Mesendoderm (in vitro differentiated cells): Measurements from ENCODE around the gene MAPK14.

ENCODE experiments used
- DNase-seq: peaks from one replicate; pipeline ENCODE4 v3.0.0; 2013
- H2AK5ac ChIP-seq: 2 replicates; pipeline ENCODE4 v1.6.1; 2013; ENCODE audit warnings: low read length, inconsistent platforms
- H2BK120ac ChIP-seq: 2 replicates; pipeline ENCODE4 v1.6.1; 2013; ENCODE audit warnings: low read depth, mild to moderate bottlenecking, low read length, moderate library complexity, mixed read lengths
- H2BK15ac ChIP-seq: replicated peaks from 2 replicates; pipeline ENCODE4 v1.6.1; 2013; ENCODE audit warnings: low read depth, mild to moderate bottlenecking, moderate library complexity
- H2BK5ac ChIP-seq: 2 replicates; pipeline ENCODE4 v1.6.1; 2013; ENCODE audit warnings: low read length, inconsistent platforms
- H3K18ac ChIP-seq: 2 replicates; pipeline ENCODE4 v1.6.1; 2013; ENCODE audit warnings: mild to moderate bottlenecking, low read length, mixed read lengths
- H3K23ac ChIP-seq: one replicate; pipeline ENCODE4 v1.6.1; 2013; ENCODE audit warnings: low read length
- H3K27ac ChIP-seq: 2 replicates; pipeline ENCODE4 v1.5.1; 2013; ENCODE audit warnings: low read depth, mild to moderate bottlenecking, inconsistent platforms, low read length, moderate library complexity
- H3K27me3 ChIP-seq: 2 replicates; pipeline ENCODE4 v1.6.1; 2013; ENCODE audit warnings: low read length, control low read depth, mild to moderate bottlenecking, inconsistent platforms; ENCODE audit not compliant: insufficient read depth, poor library complexity
- H3K36me3 ChIP-seq: 2 replicates; pipeline ENCODE4 v1.6.1; 2013; ENCODE audit warnings: low read length, inconsistent platforms; ENCODE audit not compliant: control insufficient read depth, insufficient read depth
- H3K4ac ChIP-seq: one replicate; pipeline ENCODE4 v1.6.1; 2013; ENCODE audit warnings: low read depth, mild to moderate bottlenecking, low read length, moderate library complexity
- H3K4me1 ChIP-seq: 2 replicates; pipeline ENCODE4 v1.6.1; 2013; ENCODE audit warnings: low read depth, low read length, inconsistent platforms; ENCODE audit not compliant: control insufficient read depth
- H3K4me2 ChIP-seq: 2 replicates; pipeline ENCODE4 v1.6.1; 2013; ENCODE audit warnings: low read length
- H3K4me3 ChIP-seq: 2 replicates; pipeline ENCODE4 v1.5.1; 2013; ENCODE audit warnings: mild to moderate bottlenecking, low read length
- H3K56ac ChIP-seq: one replicate; pipeline ENCODE4 v1.6.1; 2013; ENCODE audit warnings: low read length
- H3K79me1 ChIP-seq: 2 replicates; pipeline ENCODE4 v1.6.1; 2013; ENCODE audit warnings: low read length, inconsistent platforms
- H3K79me2 ChIP-seq: 2 replicates; pipeline ENCODE4 v1.6.1; 2013; ENCODE audit warnings: mild to moderate bottlenecking, low read length; ENCODE audit not compliant: control insufficient read depth, insufficient read depth
- H3K9ac ChIP-seq: 2 replicates; pipeline ENCODE4 v1.6.1; 2013; ENCODE audit warnings: low read length, inconsistent platforms
- H4K5ac ChIP-seq: one replicate; pipeline ENCODE4 v1.6.1; 2013; ENCODE audit warnings: low read length
- H4K8ac ChIP-seq: one replicate; pipeline ENCODE4 v1.6.1; 2013; ENCODE audit warnings: low read depth, mild to moderate bottlenecking, control low read depth, low read length, moderate library complexity
- WGBS: extraction: QIAGEN DNeasy Blood & Tissue Kit; methylation state at CpG from one replicate; pipeline ENCODE4 v1.1.7; 2013; ENCODE audit warnings: low lambda C conversion rate, missing lambda C conversion rate; ENCODE audit not compliant: insufficient coverage; ENCODE audit errors: extremely low coverage; 5-methylcytosine and 5-hydroxymethylcytosine counted together

The MAPK14 gene

DNA sequence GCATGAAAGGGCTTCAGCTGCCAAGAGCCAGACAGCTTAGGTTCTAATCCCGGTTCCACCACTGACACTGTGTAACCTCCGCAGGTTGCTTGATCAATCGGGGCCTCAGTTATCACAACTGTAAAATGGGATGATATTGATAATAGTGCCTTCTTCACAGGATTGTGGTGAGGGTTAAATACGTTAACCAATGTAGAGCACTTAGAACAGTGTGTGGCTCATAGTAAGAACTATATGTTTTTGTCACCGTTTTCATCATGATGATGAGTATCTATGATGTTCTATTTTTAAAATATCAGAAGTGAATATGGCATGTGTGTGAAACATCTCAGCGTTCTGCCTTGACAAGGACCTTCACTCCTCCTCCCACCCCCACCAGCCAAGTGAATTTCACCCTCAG, 92.4 kb downstream of the MAPK14 start:
- H3K4ac ChIP-seq, result no peak overlapping the region
- H3K4me3 ChIP-seq, result no peak overlapping the region
- no peak overlapping the region for H3K9ac ChIP-seq
- H3K56ac ChIP-seq, result no peak overlapping the region
- H3K4me1 ChIP-seq, result peaks cover 4% of the 10 kb centered on the region
- H3K36me3 ChIP-seq, result no peaks in the 10 kb centered on the region
- no peak overlapping the region for H2BK15ac ChIP-seq
- H4K5ac ChIP-seq, result no peak overlapping the region
- no peak overlapping the region for H2BK5ac ChIP-seq
- WGBS, result no CpG with 5 or more reads among the region's 6 CpGs
- no peak overlapping the region for H3K23ac ChIP-seq
- no peak for DNase-seq
- H3K79me2 ChIP-seq, result no peaks in the 10 kb centered on the region
- H4K8ac ChIP-seq, result no peak overlapping the region
- H3K27me3 ChIP-seq, result no peaks in the 10 kb centered on the region
- H2BK120ac ChIP-seq, result no peak overlapping the region
- H3K4me2 ChIP-seq, result no peak overlapping the region
- H2AK5ac ChIP-seq, result no peak overlapping the region
- H3K27ac ChIP-seq, result no peak overlapping the region
- no peak overlapping the region for H3K18ac ChIP-seq
- H3K79me1 ChIP-seq, result no peaks in the 10 kb centered on the region

DNA sequence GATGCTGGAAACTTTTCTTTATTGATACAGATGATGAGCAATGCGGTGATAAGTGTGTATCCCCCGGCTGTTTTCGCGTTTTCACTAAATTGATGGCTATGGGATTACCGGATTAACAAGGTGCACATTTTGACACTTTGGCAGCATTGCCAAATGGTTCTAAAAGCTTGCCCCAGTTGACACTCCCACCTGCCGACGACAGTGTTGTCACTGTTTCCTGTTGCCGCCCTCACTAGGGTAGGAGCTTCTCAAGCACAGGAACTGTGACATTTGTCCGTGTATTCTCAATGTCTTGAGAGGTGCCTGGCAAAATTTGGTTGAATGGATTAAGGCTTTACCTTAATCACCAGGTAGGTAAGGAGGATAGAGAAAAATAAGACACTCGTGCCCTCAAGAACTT, 92.9 kb downstream of the MAPK14 start:
- peak; percentile 78 for DNase-seq
- Histone ChIP-seq H3K18ac (no peak overlapping the region), H3K4me2 (no peak overlapping the region), H3K4me1 (peaks cover 4% of the 10 kb centered on the region), H2BK5ac (no peak overlapping the region), H2BK120ac (no peak overlapping the region), H3K79me2 (no peaks in the 10 kb centered on the region), H3K23ac (no peak overlapping the region), H3K4me3 (no peak overlapping the region), H3K36me3 (no peaks in the 10 kb centered on the region), H2BK15ac (no peak overlapping the region), H4K8ac (no peak overlapping the region), H3K27ac (no peak overlapping the region), H2AK5ac (no peak overlapping the region), H4K5ac (no peak overlapping the region), H3K9ac (no peak overlapping the region), H3K4ac (no peak overlapping the region), H3K27me3 (no peaks in the 10 kb centered on the region), H3K79me1 (no peaks in the 10 kb centered on the region), H3K56ac (no peak overlapping the region)
- no CpG with 5 or more reads among the region's 10 CpGs for WGBS

DNA sequence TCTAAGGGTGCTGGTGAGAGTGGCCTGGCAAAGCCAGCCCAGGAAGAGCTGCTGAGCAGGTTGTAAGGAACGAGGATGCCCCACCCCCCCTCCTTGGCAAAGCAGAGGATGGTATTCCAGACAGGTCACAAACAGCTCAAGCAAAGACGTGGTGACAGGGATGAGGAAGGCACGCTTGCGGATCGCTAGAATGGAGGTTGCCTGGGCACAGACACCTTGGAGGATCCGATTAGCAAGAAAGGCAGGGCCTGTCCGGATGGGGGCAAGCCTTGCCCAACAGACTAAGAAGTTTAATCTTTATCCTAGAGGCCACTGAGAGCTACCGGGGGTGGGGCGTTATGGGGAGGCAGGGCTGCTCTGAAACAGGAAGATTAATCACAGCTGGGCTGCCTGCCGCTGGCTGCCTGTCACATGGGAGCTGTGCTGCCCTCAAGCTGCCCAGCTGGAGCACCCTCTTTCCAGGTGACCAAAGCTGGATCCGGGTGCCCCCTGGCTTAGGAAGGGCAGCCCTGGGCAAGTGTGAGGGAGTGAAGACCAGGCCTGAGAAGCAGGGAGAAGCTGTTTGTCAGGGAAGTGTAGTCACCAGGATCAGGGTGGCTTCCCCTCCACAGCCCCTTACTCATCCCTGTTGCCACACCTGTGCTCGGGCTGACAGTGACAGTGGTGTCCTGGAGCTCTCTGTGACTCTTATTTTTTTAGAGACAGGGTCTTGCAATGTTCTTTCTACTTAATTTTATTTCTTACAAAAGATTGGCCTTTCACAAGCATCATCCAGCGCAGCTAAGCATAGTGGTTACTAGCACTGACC, 93.6 kb downstream of the MAPK14 start:
- H4K8ac ChIP-seq, result no peak overlapping the region
- H3K79me1 ChIP-seq, result no peaks in the 10 kb centered on the region
- no peak overlapping the region for H2BK120ac ChIP-seq
- no peaks in the 10 kb centered on the region for H3K27me3 ChIP-seq
- H3K9ac ChIP-seq, result no peak overlapping the region
- DNase-seq, result peak; percentile 47
- H3K27ac ChIP-seq, result no peak overlapping the region
- WGBS, result no CpG with 5 or more reads among the region's 13 CpGs
- H2BK15ac ChIP-seq, result no peak overlapping the region
- H2BK5ac ChIP-seq, result no peak overlapping the region
- no peak overlapping the region for H3K4me3 ChIP-seq
- no peak overlapping the region for H4K5ac ChIP-seq
- peaks cover 4% of the 10 kb centered on the region for H3K4me1 ChIP-seq
- no peak overlapping the region for H2AK5ac ChIP-seq
- no peak overlapping the region for H3K23ac ChIP-seq
- no peaks in the 10 kb centered on the region for H3K79me2 ChIP-seq
- H3K36me3 ChIP-seq, result no peaks in the 10 kb centered on the region
- no peak overlapping the region for H3K4ac ChIP-seq
- H3K4me2 ChIP-seq, result no peak overlapping the region
- no peak overlapping the region for H3K18ac ChIP-seq
- no peak overlapping the region for H3K56ac ChIP-seq

DNA sequence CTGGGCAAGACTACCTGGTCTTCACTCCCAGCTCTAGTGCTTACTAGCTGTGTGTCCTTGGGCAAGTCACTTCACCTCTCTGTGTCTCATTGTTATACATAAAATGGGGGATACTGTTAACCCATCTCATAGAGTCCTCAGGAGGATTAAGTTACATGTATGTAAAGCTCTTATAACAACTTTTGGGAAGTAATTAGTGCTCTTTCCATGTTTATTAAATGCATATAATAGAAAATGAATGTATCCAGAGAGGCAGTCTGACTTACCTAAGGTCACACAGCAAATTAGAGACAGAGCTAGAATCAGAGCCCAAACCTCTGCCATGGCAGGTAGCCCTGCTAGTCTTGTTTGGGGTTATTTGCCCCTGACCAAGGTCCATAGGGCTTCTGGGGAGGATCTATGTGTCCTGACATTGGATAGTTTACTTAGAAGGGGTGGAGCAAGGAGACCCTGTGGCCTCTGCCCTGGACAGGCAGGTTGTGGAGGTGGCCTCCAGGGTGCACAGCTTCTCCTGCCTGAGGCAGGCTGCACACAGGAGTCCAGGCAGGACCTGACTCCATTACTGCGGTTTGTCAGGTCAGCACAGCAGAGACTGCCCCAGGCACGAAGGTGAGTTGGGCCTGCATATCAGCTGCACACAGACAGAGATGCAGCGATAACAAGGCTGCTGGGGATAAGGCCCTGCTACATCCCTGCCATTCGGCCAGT, 94.3 kb downstream of the MAPK14 start:
- H3K79me1 ChIP-seq, result no peaks in the 10 kb centered on the region
- H3K4me2 ChIP-seq, result no peak overlapping the region
- H4K8ac ChIP-seq, result no peak overlapping the region
- H3K79me2 ChIP-seq, result no peaks in the 10 kb centered on the region
- H3K23ac ChIP-seq, result no peak overlapping the region
- no peak for DNase-seq
- no peak overlapping the region for H2AK5ac ChIP-seq
- no peak overlapping the region for H4K5ac ChIP-seq
- H3K18ac ChIP-seq, result no peak overlapping the region
- no peak overlapping the region for H3K27ac ChIP-seq
- no peak overlapping the region for H2BK5ac ChIP-seq
- H3K56ac ChIP-seq, result no peak overlapping the region
- H3K27me3 ChIP-seq, result no peaks in the 10 kb centered on the region
- no peak overlapping the region for H3K4me3 ChIP-seq
- no peak overlapping the region for H3K4ac ChIP-seq
- no peak overlapping the region for H3K9ac ChIP-seq
- H2BK15ac ChIP-seq, result no peak overlapping the region
- no peaks in the 10 kb centered on the region for H3K36me3 ChIP-seq
- no peak overlapping the region for H2BK120ac ChIP-seq
- H3K4me1 ChIP-seq, result peaks cover 4% of the 10 kb centered on the region
- WGBS, result no CpG with 5 or more reads among the region's 4 CpGs

DNA sequence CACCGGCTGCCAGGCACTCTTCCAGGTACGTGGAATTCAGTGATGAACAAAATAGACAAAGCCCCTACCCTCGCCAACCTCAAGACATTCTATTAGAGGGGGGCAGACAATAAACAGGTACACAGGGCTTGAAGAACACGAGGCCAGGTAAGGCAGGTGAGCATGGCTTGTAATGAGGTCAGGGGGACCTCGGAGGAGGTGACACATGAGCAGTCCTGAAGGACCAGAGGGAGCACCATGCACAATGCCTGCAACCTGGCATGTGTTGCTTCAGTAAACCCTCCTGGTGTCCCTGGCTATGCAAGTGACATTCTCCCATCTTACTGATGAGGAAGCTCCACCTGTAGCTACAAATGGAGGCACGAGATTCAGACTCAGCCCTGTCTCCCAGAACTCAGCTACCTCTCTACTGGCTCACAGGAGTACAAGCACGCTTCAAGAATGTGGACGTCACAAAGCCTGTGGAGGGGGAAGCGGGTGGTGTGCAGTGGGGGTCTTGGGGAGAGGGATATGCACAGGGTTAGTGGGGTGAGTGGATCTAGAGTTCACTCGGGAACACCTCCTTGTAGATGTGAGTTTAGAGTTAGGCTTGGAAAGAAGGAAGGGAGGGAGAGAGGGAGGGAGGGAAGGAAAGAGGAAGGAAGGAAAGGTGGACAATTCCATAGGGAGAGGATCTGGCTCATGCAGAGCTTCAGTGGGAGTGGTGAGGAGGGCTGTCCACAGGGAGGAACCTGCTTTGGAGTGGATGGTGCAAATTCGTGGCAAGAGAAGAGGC, 95.1 kb downstream of the MAPK14 start:
- H3K23ac ChIP-seq, result no peak overlapping the region
- no peak overlapping the region for H4K8ac ChIP-seq
- no peak overlapping the region for H2BK120ac ChIP-seq
- no peak overlapping the region for H3K4me2 ChIP-seq
- no peak overlapping the region for H3K4ac ChIP-seq
- H3K4me1 ChIP-seq, result peaks cover 4% of the 10 kb centered on the region
- H3K27me3 ChIP-seq, result no peaks in the 10 kb centered on the region
- DNase-seq, result no peak
- no peak overlapping the region for H4K5ac ChIP-seq
- H2BK5ac ChIP-seq, result no peak overlapping the region
- H3K79me1 ChIP-seq, result no peaks in the 10 kb centered on the region
- no CpG with 5 or more reads among the region's 11 CpGs for whole genome bisulfite sequencing
- H3K4me3 ChIP-seq, result no peak overlapping the region
- H3K18ac ChIP-seq, result no peak overlapping the region
- no peak overlapping the region for H2AK5ac ChIP-seq
- no peak overlapping the region for H3K27ac ChIP-seq
- no peak overlapping the region for H3K9ac ChIP-seq
- H3K36me3 ChIP-seq, result no peaks in the 10 kb centered on the region
- H3K56ac ChIP-seq, result no peak overlapping the region
- H3K79me2 ChIP-seq, result no peaks in the 10 kb centered on the region
- no peak overlapping the region for H2BK15ac ChIP-seq
